ENCODE measurements around the gene SPATA3. TPM values are rescaled to one million over a fixed set of nuclear protein-coding genes. Genes with fewer than 3 reads are reported as not detected.

The SPATA3 gene
- total and polyA plus RNA-seq, 2 of the 8 experiments (the other 6 are each of a cell fraction or from before 2014, with no cell fraction given): not detected

- H3K56ac ChIP-seq (replicated peaks; ENCODE audit: insufficient read length, low read depth, low read length): no peak overlapping the region
- H3K9me3 ChIP-seq (ENCODE audit: insufficient read depth in 2 of 2, low read depth in 1 of 2, low read length in 1 of 2): no peaks in the 10 kb centered on the region
- ChIA-PET POLR2A (ENCODE audit: partially characterized antibody) (no interaction called here), CTCF (ENCODE audit: partially characterized antibody) (interaction anchor here (0.6 to 11.0 kb wide), 10 partner anchors 16 to 241 kb away, joined by 3 to 136 read pairs (median 4); no protein-coding TSS in a partner anchor)
- H3K4me2 ChIP-seq (ENCODE audit: insufficient read depth in 1 of 2, low read depth in 2 of 2, low read length in 2 of 2): no peak overlapping the region
- no peak overlapping the region for H3K9ac ChIP-seq (replicated peaks in 1 of 4; ENCODE audit: extremely low read depth in 1 of 4, low read depth in 3 of 4, low read length in 3 of 4)
- H4K20me1 ChIP-seq (replicated peaks in 1 of 2; ENCODE audit: control insufficient read depth in 1 of 2, insufficient read depth in 2 of 2, low read length in 2 of 2): no peaks in the 10 kb centered on the region
- no peaks in the 10 kb centered on the region; the same call in 1 of the 2 replicates for H3K23me2 ChIP-seq (ENCODE audit: low read depth, low read length)
- no peak overlapping the region for H4K8ac ChIP-seq (ENCODE audit: extremely low read depth, insufficient read depth, low read length)
- H2AK5ac ChIP-seq (ENCODE audit: low read depth, low read length): 0 out of 2 replicates have a peak overlapping the region, but pooled peaks have one; percentile 32
- H3K27ac ChIP-seq (ENCODE audit: low read depth, low read length): no peak overlapping the region
- peaks cover 0 to 11% (median 5%) of the 10 kb centered on the region in 4 experiments; a peak in 6 of 7 replicates for H3K4me1 ChIP-seq (replicated peaks in 1 of 4; ENCODE audit: control insufficient read depth in 3 of 4, insufficient read depth in 4 of 4, low read length in 3 of 4)
- no peaks in the 10 kb centered on the region for H3K79me1 ChIP-seq (ENCODE audit: low read depth, low read length)
- no peaks in the 10 kb centered on the region for H3K36me3 ChIP-seq (ENCODE audit: control insufficient read depth in 2 of 4, insufficient read depth in 4 of 4, low read length in 3 of 4)
- TF ChIP-seq CEBPB (IDR thresholded peaks at IDR 0.05; ENCODE audit: low read depth, low read length) (no peak), EGR1 (IDR thresholded peaks at IDR 0.05; ENCODE audit: borderline replicate concordance, low read depth, low read length) (no peak), GTF2F1 (IDR thresholded peaks at IDR 0.05; ENCODE audit: borderline replicate concordance, low read depth, low read length) (no peak), RAD21 (IDR thresholded peaks at IDR 0.05 in 1 of 2, conservative IDR thresholded peaks at IDR 0.05 in 1 of 2; ENCODE audit: low read depth in 2 of 2, low read length in 2 of 2) (no peak), BCL11A (IDR thresholded peaks at IDR 0.05; ENCODE audit: low read depth in 2 of 2, low read length in 2 of 2) (no peak), TEAD4 (IDR thresholded peaks at IDR 0.05; ENCODE audit: low read depth, low read length) (no peak), RFX5 (IDR thresholded peaks at IDR 0.05; ENCODE audit: borderline replicate concordance, low read depth, low read length) (no peak), SIX5 (IDR thresholded peaks at IDR 0.05; ENCODE audit: low read depth, low read length) (no peak), RXRA (IDR thresholded peaks at IDR 0.05; ENCODE audit: insufficient read depth, low read depth, low read length) (no peak), CTBP2 (IDR thresholded peaks at IDR 0.05; ENCODE audit: borderline replicate concordance, insufficient read depth, insufficient read length, low read length) (no peak), CBX5 (IDR thresholded peaks at IDR 0.05; ENCODE audit: low read depth, low read length) (no peak)
- no peak overlapping the region for H2BK5ac ChIP-seq (ENCODE audit: low read depth, low read length)
- 87% methylated on average over 3 of the region's 3 CpGs; no CpG with 5 or more reads in 1 of the 2 experiments for WGBS, 2 experiments (ENCODE audit: extremely low coverage in 1 of 2, insufficient coverage in 1 of 2, insufficient read length in 1 of 2, insufficient replicate concordance in 2 of 2, low coverage in 1 of 2, low lambda C conversion rate in 2 of 2, missing lambda C conversion rate in 1 of 2)
- peak overlapping the region; percentile 17 for H2BK12ac ChIP-seq (ENCODE audit: low read depth, low read length)
- FAIRE-seq (no peak), DNase-seq (ENCODE audit: low read depth in 1 of 2, low spot score in 2 of 2) (no peak)
- no peak overlapping the region for H2BK120ac ChIP-seq (replicated peaks; ENCODE audit: low read depth, low read length)
- no peak overlapping the region for H4K5ac ChIP-seq (ENCODE audit: insufficient read length, low read depth, low read length)
- no peak overlapping the region for H3K18ac ChIP-seq (ENCODE audit: extremely low read depth, low read length)
- H3K27me3 ChIP-seq (replicated peaks in 1 of 4; ENCODE audit: control insufficient read depth in 3 of 4, extremely low read depth in 1 of 4, insufficient read depth in 3 of 4, low read length in 3 of 4): peaks cover 0 to 4% (median 2%) of the 10 kb centered on the region in 4 experiments; a peak in 3 of 7 replicates
- H4K91ac ChIP-seq (replicated peaks; ENCODE audit: insufficient read length, low read length): no peak overlapping the region
- no peak overlapping the region for H2AFZ ChIP-seq (ENCODE audit: low read length)
- H2BK15ac ChIP-seq (ENCODE audit: low read length): no peak overlapping the region
- H3K14ac ChIP-seq (ENCODE audit: insufficient read length): no peak overlapping the region
- H3K4me3 ChIP-seq (ENCODE audit: extremely low read depth in 1 of 4, insufficient read depth in 2 of 4, low read depth in 3 of 4, low read length in 4 of 4): no peak overlapping the region
- H3K23ac ChIP-seq (ENCODE audit: insufficient read length): no peak overlapping the region
- no peak overlapping the region for H2BK20ac ChIP-seq (ENCODE audit: low read length)
- H3K4ac ChIP-seq (replicated peaks; ENCODE audit: insufficient read length, low read depth, low read length): no peak overlapping the region
- H3K79me2 ChIP-seq (ENCODE audit: control insufficient read depth in 1 of 2, insufficient read depth in 2 of 2, low read length in 2 of 2): no peaks in the 10 kb centered on the region
Measured at GRCh38 chr2:230982528-230982927, 13.4 kb upstream of the SPATA3 start.
